AG04449 (cell line): ENCODE data around the gene PLD5.

Experiments
- CTCF ChIA-PET: fragments of 350-600 bp; formaldehyde crosslinking; extraction: SDS; loops from one replicate; lab custom pipeline; 2021; ENCODE audit warnings: antibody characterized with exemption; lab: Yijun Ruan, JAX
- POLR2A ChIA-PET: fragments of 400-600, 350-600 bp; formaldehyde crosslinking; extraction: SDS; loops from one replicate; lab custom pipeline; 2020; ENCODE audit warnings: antibody characterized with exemption, inconsistent platforms; lab: Yijun Ruan, JAX
- DNase-seq: peaks from one replicate; pipeline ENCODE4 v3.0.0-alpha.2; 2010; ENCODE audit warnings: low read depth, low spot score
- H3K4me3 ChIP-seq: 2 replicates; pipeline ENCODE4 v1.5.1; 2011; ENCODE audit warnings: low read depth, mild to moderate bottlenecking, control low read depth, low read length
- CTCF ChIP-seq: IDR thresholded peaks from one replicate; pipeline ENCODE4 v1.5.1; 2011; ENCODE audit warnings: mild to moderate bottlenecking, moderate library complexity, low read length, control low read depth, inconsistent platforms; ENCODE audit not compliant: insufficient read depth; ENCODE audit errors: missing control alignments

PLD5 gene

GRCh38 chr1:242554577-242554976 lies 30.1 kb upstream of the PLD5 start:
- no peak overlapping the region for H3K4me3 ChIP-seq
- ChIA-PET POLR2A (no interaction called here), CTCF (no interaction called here)
- no peak for DNase-seq
- TF ChIP-seq CTCF: no peak

- POLR2A ChIA-PET: no interaction called here
- CTCF ChIA-PET: no interaction called here
- TF ChIP-seq CTCF: no peak
Measured at GRCh38 chr1:242546849-242547729, 22.6 kb upstream of the PLD5 start.

GRCh38 chr1:242546441-242546840 lies 21.9 kb upstream of the PLD5 start:
- CTCF ChIA-PET: no interaction called here
- no peak overlapping the region for H3K4me3 ChIP-seq
- no peak for DNase-seq
- POLR2A ChIA-PET: no interaction called here
- TF ChIP-seq CTCF: no peak

More at GRCh38 chr1:242546849-242547729, 22.6 kb upstream of the PLD5 start:
- H3K4me3 ChIP-seq: no peak overlapping the region
- DNase-seq: no peak

GRCh38 chr1:242544071-242544470 lies 19.6 kb upstream of the PLD5 start:
- ChIA-PET POLR2A (no interaction called here), CTCF (no interaction called here)
- H3K4me3 ChIP-seq: no peak overlapping the region
- TF ChIP-seq CTCF: no peak
- no peak for DNase-seq

GRCh38 chr1:242542271-242542670 lies 17.8 kb upstream of the PLD5 start:
- DNase-seq: no peak
- TF ChIP-seq CTCF: no peak
- ChIA-PET POLR2A (no interaction called here), CTCF (no interaction called here)
- H3K4me3 ChIP-seq: no peak overlapping the region

- TF ChIP-seq CTCF: no peak
- CTCF ChIA-PET: no interaction called here
- no peak for DNase-seq
- H3K4me3 ChIP-seq: no peak overlapping the region
- POLR2A ChIA-PET: no interaction called here
Measured at GRCh38 chr1:242535986-242536385, 11.5 kb upstream of the PLD5 start.
